ENCODE measurements around the gene HERC3.

Gene HERC3

DNA sequence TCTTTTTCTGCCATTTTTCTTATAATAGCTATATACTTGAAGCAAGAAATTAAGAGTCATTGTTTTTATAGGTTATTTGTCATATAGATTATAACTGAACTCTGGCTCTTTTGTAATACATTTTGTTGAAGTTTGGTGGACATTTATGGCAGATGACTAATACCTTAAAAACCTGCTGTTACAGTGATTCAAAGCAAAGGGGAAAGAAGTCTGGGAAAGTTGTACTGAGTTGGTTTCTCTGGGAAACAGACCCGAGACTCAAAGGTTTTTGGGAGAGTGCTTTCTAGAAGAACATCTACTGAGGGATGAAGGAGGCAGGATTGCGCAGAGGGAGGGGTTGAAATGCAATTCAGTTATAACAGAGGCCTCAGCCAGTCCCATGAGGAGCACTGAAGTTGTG lies 69.5 kb downstream of the HERC3 start:
- peak; percentile 85 for DNase-seq

DNA sequence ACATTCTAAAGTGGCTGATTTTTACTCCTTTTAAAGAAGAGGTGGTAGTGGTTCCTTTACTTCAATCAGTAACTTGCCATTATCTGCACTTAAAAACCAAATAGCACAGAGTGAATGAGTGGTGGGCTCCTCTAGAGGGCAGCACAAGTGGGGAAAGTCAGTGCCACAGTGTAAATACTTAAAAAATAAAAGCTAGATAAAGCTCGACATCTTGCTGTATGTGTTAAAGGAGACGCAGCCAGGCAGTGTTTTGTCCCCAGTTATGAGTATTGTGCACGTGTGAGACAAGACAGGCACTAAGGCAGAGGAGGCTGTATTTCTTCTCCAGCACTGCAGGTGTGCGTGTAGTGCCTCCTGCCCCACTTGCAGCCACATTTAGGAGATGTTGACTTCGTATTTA lies 80.7 kb downstream of the HERC3 start:
- peak; percentile 34 for DNase-seq

DNA sequence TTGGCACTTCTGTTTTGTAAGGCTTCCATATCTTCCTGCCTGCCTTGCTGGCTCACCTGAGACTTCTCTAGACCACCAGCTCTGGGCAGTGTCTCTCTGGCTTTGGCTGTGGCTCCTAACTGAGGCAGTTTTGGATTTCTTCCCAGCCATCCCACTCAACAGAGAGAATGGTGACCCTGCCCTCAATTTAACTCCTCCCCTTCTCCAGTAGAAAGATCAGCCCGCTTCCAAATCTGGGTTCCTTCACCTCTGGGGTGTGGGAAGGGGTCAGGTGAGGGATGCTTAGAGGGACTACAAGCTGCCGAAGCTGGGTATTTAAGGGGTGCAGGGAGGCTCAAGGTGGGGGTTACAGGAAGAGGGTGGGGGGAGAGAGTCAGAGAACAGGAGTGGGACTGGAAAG lies 81.6 kb downstream of the HERC3 start:
- no peak for DNase-seq

DNA sequence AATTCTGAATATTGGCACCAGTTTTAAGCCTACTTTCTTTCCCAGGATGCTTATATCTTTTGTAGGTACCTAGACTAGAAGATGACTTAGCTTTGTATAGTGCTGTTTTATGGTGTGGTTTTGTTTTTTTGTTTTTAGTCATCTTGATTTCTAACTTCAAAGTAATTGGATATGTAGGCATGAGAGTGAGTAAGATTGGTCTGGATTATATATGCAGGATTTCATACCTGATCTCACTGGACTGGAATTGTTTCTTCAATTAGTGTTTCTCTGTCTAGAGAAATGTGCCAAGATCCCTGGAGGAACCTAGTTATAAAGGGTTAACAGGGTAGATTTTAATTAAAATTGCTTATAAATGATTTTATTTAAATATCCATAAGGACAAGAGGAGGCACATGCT lies 82.3 kb downstream of the HERC3 start:
- DNase-seq: peak; percentile 56

DNA sequence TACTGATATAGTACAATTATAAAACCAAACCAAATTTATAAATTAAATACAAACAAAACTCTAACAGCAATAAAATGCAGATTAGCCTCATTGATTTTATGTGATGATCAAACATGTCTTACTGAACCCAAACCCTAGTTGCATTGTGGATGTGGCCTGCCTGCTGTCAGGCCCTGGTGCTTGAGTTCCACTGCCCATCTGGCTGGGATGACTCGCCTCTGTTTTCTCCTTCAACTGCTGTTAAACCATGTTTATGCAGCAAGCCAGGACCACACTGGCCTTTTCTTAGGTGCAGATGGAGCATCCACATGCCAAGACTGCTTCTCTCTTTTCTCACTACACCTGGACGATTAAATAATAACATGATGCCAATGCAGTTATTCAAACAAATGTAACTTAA lies 82.7 kb downstream of the HERC3 start:
- DNase-seq: peak; percentile 37

DNA sequence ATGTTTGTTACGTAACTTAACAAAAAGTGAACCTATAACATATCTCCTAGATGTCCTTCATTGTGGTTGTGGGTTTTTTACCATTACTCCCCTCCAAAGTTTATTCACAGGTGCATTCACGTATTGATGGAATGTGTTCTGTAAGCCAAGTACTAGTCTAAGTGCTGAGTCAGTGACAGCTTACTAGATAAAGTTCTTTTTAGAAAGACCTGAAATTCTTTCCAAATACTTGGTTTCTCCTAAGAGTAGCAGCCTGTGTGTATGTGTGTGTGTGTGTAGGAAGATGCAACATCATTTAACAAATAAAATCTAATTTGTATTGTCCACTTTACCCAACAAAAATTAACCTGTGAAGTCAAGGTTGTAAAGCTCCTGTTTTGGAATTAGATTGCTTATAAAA lies 83.3 kb downstream of the HERC3 start:
- no peak for DNase-seq

DNA sequence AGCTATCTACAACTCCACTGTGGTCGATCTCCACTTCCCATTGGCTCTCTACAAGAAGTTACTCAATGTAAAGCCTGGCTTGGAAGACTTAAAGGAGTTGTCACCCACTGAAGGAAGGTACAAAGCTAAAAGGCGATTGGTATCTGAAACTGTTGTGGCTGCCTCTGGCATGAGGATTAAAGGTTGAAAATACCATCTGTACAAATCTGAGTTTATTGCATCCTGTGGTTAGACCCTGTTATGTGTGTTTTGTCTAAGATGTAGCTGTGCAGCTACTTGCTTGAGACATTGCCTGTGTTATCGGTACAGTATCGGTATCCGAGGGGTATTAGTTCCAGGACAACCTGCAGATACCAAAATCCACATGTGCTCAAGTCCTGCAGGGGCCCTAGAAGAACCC lies 88.9 kb downstream of the HERC3 start:
- DNase-seq: no peak

DNA sequence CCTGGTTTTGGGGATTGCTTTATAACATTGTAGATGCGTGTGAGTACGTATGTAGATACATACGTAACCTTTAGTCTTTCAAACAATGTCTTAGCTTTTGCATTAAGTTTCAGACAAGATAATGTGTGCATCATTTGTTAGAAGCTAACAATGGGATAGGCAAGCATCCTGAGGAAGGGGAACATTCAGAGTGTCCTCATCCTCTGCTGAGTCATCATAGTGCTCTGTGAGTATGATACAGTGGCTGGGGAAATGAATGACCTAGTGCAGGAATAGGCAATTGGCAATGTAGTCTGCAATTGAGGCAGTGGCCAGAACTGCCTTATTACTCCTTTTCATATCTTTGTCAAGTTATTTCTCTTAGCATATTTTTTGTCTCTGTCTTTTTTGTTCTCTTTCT lies 98.1 kb downstream of the HERC3 start:
- DNase-seq: peak; percentile 60

DNA sequence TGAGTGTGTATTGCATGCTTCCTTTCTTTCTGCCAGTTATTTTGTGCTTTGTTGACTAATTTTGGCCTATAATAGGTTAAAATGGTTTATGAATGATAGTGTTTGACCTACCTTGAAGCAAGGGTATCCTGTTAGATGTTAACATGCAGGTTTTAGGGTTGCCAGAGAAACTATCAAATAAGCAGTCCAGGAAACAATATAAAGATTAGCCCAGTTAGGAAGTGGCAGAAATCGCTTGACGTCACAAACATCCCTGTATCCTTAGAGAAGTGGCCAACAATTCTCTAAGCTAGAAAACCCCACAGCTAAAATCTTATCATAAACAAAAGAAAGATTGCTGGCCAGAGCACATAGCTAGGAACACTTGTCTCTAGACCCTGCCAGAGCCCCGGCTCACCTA lies 101.5 kb downstream of the HERC3 start:
- no peak for DNase-seq

DNA sequence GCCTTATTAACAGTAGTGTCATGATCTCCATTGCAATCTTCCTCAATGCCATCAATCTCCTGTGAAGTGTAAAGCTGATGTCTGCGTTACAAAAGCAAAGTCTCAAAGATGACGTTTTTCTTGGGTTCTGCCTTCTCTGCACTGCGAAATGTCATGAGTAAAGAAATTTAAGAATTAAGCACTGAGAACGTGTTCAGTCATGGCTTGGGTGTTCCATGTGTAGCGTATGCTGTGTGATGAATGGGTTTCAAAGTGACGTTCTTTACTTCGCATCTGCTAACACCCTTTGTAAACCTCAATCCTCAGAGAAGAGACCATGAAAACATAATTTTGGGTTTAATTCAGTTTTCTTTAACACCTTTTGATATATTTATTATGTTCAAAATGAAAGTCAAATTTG lies 104.3 kb downstream of the HERC3 start:
- no peak for DNase-seq

DNA sequence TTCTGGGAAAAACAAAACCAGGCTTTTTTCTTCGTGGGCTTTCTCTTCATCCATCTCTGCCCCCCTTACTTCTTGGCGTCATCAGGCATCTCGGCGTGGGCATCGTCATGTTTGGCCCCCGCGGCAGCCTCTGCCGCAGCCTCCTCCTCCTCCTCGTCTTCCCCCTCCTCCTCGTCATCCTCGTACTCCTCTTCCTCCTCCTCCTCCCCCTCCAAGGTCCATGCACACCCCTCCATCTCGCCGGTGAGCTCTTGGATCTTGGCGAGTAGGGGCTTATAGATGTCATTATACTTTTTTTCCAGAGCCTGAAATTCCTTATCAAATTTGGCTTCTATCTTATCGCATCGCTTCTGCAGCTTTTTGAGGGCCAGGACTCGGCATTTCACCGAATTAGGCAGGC lies 104.9 kb downstream of the HERC3 start:
- peak; percentile 24 for DNase-seq

DNA sequence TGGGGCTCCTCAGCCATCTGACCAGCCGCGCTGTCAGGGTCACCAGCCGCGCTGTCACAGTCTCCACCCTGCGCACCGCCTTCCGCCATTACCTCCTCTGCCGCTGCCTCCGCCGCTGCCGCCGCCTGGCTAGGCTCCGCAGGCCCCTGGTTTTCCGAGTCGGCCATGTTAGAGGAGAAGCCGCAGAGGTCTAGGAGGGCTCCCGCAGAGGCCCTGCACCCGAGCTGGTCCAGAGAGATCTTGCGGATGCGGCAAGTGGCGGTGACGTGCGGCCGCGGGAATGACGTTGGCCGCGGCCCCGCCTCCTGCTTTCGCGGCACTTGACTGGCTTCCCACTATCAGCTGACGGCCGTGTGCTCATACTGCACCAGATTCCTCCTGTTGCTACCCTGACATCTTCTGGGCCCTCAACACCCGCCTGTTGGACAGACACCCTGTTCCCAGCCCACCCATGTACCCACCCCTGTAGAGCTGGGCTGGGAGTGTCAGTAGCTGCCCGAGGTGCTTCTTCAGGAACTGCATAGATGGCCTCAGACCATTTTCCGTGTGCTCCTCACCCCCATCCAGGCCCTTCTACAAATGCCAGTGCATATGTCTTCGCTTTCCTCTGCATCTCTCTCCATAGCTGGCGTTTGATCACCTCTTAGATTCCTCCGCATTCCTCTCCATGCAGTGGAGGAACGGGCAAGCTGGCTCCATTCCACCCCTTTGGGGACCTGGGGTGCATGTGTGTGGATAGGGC lies 105.5 kb downstream of the HERC3 start, which contains the start of gene NAP1L5:
Gene NAP1L5, minus strand, starts transcription at position 242 of the 742 bp plus-strand sequence. Its CDS starts 75 bp downstream, at position 167.
- peak; percentile 63 for DNase-seq

DNA sequence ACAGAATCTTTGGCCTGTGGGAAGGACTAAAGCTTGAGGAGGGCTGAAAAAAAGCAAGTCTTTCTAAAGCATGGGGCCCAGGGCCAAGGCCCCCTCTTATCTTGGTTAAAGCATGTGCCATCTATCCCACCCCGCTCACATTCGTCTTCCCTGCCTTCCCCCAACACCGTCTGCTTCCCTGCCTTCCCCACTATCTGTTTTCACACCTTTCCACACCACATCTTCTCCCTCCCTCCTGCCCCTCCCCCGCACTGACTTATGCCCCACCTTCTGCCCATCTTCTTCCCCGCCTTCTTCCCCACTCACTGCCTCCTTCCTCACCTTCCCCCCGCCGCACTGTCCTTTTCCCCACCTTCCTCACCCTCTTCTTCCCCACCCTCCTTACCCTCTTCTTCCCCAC lies 106.2 kb downstream of the HERC3 start:
- no peak for DNase-seq

DNA sequence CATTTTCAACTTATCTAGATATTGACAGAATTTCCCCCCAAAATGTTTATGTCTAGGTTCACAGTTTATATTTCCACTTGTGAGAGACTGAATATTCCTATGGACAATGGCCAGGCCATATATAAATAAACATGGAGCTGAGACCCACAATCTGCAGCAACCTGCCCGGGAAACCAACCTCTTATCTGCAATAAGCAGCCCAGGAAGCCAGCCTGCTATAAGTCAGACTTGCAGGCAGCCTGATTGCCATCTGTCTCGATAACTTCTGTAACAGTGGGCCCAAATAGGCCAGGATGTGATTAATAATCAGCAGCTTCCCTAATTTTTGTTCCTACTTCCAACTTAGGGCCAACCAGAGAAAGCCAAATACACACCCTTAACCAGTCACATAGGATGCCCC lies 110.5 kb downstream of the HERC3 start:
- DNase-seq: no peak

DNA sequence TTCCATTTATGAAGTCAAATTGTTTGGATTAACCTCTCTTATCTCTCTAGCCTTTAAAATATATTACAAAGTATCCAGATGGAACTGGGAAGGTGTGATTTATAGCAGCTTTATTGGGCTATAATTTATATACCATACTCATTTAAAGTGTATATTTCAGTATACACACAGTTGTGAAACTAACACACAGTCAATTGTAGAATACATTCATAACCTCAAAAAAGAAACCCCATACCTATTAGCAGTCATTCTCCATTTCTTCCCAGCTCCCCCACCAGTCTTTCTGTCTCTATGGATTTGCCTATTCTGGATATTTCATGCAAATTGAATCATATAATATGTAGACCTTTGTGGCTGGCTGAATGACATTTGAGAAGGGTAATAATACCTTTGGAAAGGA lies 112.9 kb downstream of the HERC3 start:
- DNase-seq: no peak

DNA sequence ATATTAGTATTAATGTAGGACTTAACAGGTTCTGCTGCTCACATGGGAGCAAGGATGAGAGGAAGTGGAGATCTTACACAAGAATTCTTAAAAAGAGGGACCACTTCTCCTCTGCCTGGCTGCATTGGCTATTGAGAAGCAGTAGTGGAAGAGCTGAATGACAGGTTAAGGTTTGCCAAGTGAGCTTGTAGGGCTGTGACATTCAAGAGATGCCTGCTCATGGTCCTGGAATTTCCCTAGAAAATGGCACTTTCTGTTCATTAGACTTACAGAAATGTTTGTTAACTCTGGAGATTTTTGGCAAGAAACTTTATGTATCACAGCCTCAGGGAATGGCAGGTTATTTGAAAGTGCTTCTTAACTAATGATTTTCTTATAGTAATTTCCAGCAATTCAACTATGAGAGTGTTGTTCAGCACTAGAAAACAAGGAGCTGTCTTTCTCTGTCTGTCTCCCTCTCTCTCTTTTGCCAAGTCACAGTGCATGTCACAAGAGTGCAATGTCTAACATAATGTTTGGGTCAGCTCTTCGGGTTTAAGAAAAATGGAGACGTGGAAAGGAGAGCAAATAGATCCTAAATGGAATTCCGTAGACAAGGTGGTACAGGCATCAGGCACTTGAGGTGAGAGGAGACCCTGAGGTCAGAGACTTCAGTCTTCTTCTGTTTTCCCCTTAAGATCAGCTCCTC lies 113.7 kb downstream of the HERC3 start:
- peak; percentile 32 for DNase-seq

DNA sequence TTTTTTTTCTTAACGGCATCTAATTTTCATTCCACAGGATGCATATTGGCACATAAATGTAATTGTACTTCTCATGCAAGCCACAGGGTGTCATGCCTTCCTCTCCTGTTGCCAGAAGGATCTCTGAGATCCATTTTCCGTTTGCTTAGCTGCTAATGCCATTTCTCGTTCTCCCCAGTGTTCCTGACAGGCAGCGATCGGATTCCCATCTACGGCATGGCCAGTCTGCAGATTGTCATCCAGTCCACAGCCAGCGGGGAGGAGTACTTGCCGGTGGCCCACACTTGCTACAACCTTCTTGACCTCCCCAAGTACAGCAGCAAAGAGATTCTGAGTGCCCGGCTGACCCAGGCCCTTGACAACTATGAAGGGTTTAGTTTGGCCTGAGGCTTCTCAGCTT lies 114.3 kb downstream of the HERC3 start:
- DNase-seq: peak; percentile 62

DNA sequence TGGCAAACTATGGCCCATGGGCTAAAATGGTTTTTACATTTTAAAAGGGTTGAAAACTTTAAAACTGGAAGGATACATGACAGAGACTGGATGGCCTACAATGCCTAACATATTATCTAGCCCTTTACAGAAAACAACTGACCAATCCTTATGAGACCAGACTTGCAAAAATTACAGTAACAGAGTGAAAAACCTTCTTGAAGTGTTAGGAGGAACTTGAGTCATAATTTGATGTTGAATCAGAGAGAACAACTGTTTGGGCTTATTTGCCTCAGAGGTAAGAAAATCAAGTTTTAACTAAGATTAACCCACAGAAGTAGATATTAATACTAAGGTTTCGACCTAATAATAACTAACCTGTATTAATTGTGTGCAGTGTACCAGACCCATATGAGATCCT lies 117.7 kb downstream of the HERC3 start:
- no peak for DNase-seq

DNA sequence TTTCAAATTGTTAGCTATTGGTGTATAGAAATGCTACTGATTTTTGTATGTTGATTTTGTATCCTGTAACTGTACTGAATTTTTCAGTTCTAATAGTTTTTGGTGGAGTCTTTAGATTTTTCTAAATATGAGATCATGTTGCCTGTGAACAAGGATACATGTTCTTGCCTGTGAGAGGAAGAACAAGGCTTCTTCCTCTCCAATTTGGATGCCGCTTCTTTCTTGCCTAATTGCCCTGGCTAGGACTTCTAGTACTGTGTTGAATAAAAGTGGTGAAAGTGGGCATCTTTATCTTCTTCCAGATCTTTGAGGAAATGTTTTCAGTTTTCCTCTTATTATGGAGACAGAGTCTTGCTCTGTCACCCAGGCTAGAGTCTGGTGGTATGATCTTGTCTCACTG lies 121.5 kb downstream of the HERC3 start:
- DNase-seq: no peak

DNA sequence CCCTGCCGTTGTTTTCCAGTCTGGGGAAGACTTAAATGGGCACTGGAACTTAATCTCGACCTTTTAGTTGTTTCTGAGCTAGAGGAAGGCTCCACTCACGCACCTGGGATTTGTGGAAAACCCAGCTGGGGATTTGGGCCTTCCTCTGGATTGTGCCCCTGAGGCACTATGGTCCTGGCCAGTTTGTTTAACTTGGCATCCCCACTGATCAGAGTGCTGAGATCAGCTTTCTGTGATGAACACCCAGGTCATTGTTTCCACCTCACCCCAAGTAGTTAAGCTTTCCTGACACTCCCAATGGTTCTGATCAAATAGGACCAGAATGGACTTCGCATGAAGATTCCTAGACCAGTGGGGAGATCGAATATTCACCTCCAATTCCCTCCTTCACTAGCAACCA lies 125.8 kb downstream of the HERC3 start:
- DNase-seq: no peak

DNA sequence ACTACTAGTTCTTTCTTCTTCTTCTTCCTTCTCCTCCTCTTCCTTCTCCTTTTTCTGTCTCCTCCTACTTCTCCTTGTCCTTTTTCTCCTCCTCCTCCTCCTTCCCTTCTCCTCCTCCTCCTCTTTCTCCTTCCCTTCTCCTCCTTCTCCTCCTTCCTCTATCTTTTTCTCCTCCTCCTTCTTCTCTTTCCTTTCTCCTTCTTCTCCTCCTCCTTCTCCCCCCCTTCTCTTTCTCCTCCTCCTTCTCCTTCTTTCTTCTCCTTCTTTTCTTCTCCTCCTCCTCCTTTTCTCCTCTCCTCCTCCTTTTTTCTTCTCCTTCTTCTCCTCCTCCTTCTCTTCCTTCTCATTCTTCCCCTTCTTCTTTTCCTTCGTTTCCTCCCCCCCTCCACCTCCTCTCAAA lies 127.1 kb downstream of the HERC3 start:
- no peak for DNase-seq

DNA sequence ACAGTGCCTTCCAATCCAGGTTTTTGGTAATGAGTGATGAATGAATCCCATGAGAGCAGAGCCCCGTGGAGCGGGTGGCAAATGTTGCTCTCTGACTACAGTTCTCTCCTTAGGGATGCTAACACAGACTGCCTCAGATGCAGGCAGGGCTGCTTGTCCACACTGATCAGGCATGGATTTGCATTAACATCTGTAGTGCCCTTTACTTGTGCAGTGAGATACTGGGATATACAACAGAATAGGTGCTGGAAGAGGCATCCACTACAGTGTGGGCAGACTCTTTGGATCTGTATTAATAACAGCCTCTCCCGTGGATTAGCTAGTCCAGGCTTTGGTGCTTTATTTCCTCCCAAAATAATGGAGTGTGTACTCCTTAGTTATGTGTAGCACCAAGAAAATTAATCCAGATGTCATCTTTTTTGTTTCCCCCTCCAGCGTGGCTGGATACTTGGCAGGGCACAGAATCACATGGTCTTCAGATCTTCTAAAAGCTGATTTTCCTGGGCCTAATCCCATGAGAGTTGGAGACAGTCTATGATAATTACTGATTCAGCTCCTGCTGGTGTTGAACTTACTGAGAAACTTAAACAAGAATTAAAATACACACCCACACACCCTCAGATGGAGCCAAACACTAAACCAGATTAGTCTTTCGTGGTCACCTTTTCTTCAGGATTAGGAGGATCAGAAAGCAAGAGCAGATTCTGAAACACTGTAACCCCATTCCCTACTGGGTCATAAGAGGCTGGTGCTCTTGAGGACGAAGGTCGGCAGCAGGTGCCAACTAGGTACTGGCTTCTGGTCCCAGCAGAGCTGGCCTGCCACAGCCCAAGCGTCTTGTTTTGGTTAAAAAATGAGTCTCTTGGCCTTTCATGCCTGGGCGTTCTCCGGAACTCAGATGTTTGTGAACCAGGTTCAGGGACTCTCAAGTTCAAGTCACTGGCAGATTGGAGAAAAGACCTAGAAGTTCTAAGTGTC lies 128.5 kb downstream of the HERC3 start:
- DNase-seq: no peak

DNA sequence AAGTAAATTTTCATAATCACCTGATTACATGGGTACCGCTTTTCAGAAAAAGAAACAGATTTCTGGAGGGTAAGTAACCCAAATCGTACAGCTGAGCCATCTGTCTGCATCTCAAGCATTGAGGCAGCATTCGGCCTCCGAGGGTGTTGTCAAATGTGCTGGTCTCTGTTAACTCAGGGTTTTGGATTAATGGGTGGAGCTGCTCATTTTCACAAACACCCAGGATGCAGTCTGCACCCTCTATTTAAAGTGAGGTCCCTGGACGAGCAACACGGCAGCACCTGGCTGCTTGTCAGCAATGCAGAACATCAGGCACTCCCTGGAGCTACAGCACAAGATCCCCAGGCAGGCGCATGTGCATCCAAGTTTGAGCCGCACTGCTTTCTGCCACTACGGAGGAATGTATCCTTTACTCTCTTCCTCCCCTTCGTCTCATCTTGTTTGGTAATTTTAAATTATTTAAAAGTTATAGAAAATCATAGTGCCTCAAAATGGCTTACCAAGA lies 130.0 kb downstream of the HERC3 start:
- DNase-seq: no peak
